Astrocyte (in vitro differentiated cells and primary cell): ENCODE measurements around the gene SLC25A21.

Source experiments
- EZH2 ChIP-seq: IDR thresholded peaks from 2 replicates; pipeline ENCODE4 v1.6.1; 2012; ENCODE audit warnings: mild to moderate bottlenecking, low read length, inconsistent platforms; ENCODE audit not compliant: insufficient read depth
- TF ChIP-seq, protein P1 (sequence below): IDR thresholded peaks from 2 replicates; pipeline ENCODE4 v1.5.1; 2011; ENCODE audit warnings: low read depth, mild to moderate bottlenecking, inconsistent platforms, low read length, moderate library complexity; ENCODE audit not compliant: insufficient read depth

- TF ChIP-seq EZH2, result no peak
- TF ChIP-seq, protein P1, sequence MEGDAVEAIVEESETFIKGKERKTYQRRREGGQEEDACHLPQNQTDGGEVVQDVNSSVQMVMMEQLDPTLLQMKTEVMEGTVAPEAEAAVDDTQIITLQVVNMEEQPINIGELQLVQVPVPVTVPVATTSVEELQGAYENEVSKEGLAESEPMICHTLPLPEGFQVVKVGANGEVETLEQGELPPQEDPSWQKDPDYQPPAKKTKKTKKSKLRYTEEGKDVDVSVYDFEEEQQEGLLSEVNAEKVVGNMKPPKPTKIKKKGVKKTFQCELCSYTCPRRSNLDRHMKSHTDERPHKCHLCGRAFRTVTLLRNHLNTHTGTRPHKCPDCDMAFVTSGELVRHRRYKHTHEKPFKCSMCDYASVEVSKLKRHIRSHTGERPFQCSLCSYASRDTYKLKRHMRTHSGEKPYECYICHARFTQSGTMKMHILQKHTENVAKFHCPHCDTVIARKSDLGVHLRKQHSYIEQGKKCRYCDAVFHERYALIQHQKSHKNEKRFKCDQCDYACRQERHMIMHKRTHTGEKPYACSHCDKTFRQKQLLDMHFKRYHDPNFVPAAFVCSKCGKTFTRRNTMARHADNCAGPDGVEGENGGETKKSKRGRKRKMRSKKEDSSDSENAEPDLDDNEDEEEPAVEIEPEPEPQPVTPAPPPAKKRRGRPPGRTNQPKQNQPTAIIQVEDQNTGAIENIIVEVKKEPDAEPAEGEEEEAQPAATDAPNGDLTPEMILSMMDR, result no peak
These were observed 221.0 kb downstream of the SLC25A21 start for GRCh38 chr14:36951380-36951911.
